ENCODE measurements around the gene CYB5R3. TPM values are rescaled to one million over a fixed set of nuclear protein-coding genes. Genes with fewer than 3 reads are reported as not detected.
A peak's percentile ranks its signal among the peaks of the same experiment; 100 is the strongest.
"Not testable (repeated sequence)": the region's sequence is repeated elsewhere in the genome, so short reads cannot be mapped to it uniquely, and the experiment has no call there.

Gene CYB5R3
- total and polyA plus RNA-seq, 4 donors: 346 to 756 (median 437) TPM

DNA sequence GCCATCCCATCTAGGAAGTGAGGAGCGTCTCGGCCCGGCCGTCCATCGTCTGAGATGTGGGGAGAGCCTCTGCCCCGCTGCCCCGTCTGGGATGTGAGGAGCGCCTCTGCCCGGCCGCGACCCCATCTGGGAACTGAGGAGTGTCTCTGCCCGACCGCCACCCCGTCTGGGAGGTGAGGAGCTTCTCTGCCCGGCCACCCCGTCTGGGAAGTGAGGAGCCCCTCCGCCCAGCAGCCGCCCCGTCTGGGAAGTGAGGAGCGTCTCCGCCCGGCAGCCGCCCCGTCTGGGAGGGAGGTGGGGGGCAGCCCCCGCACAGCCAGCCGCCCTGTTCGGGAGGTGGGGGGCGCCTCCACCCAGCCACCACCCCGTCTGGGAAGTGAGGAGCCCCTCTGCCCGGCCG lies 41.6 kb downstream of the CYB5R3 start:
- DNase-seq; H3K9me3 ChIP-seq (ENCODE audit: control insufficient read depth, low read length); H3K4me1 ChIP-seq (ENCODE audit: control insufficient read depth in 1 of 2, insufficient read depth in 2 of 2, low read length in 2 of 2); H3K27ac ChIP-seq (ENCODE audit: low read depth in 1 of 2, low read length in 2 of 2); H3K27me3 ChIP-seq (ENCODE audit: control insufficient read depth in 1 of 2, insufficient read depth in 2 of 2, low read length in 1 of 2); H3K36me3 ChIP-seq (ENCODE audit: control insufficient read depth in 1 of 2, insufficient read depth in 2 of 2, low read length in 1 of 2); intact Hi-C loops (cut with DNase I); H3K4me3 ChIP-seq (ENCODE audit: low read length in 2 of 2); ATAC-seq (ENCODE audit: low FRiP score): not testable (repeated sequence)
- 94% methylated on average over 30 to 31 of the region's 31 CpGs for WGBS, 2 donors

DNA sequence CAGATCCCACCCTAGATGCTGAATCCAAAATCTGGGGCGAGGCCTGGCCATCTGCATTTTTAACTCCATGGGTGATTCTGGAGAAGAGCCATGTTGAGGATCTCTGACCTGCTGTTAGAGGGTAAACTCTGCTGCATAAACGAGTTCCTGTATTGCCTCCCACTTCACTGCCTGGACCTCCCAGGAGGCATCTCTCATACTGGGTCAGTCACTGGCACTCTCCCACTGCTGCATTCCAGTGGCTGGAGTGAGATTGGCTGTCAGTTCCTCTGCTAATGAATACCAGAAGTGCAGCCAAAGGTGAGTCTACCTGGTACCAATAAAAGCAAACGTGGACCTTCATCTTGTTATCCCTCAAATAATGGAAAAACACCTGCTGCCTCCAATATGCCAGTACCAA lies 44.8 kb downstream of the CYB5R3 start:
- DNase-seq (no peak), ATAC-seq (ENCODE audit: low FRiP score) (no peak)
- Histone ChIP-seq H3K4me1 (ENCODE audit: control insufficient read depth in 1 of 2, insufficient read depth in 2 of 2, low read length in 2 of 2) (no peaks in the 10 kb centered on the region), H3K27ac (ENCODE audit: low read depth in 1 of 2, low read length in 2 of 2) (no peak overlapping the region), H3K9me3 (ENCODE audit: control insufficient read depth, low read length) (no peaks in the 10 kb centered on the region), H3K36me3 (ENCODE audit: control insufficient read depth in 1 of 2, insufficient read depth in 2 of 2, low read length in 1 of 2) (peaks cover 5 to 8% of the 10 kb centered on the region in 2 donors), H3K4me3 (ENCODE audit: low read length in 2 of 2) (no peak overlapping the region), H3K27me3 (ENCODE audit: control insufficient read depth in 1 of 2, insufficient read depth in 2 of 2, low read length in 1 of 2) (no peaks in the 10 kb centered on the region)
- 46 to 54% methylated on average over 3 of the region's 3 CpGs for WGBS, 2 donors
- intact Hi-C loops (cut with DNase I): no loop called here

DNA sequence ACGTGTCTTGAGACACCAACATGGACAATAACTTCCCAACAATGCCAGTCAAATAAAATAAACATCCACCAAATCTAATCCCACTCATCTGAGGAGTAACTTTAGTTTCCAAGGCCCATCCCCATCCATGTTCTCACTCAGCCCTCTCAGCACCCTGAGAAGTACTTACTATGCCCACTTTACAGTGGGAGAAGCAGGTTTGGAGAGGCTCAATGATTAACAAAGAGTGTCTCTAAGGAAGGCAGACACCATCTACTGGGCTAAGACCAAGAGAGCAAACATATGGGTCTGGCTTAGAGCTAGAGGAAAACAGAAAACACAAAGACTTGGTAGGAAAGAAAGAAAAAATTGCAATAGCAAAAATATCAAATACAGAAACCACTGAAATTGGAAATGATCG lies 45.8 kb downstream of the CYB5R3 start:
- H3K36me3 ChIP-seq (ENCODE audit: control insufficient read depth in 1 of 2, insufficient read depth in 2 of 2, low read length in 1 of 2): peaks cover 8 to 9% of the 10 kb centered on the region in 2 donors
- H3K4me3 ChIP-seq (ENCODE audit: low read length in 2 of 2): no peak overlapping the region
- no peaks in the 10 kb centered on the region for H3K27me3 ChIP-seq (ENCODE audit: control insufficient read depth in 1 of 2, insufficient read depth in 2 of 2, low read length in 1 of 2)
- H3K4me1 ChIP-seq (ENCODE audit: control insufficient read depth in 1 of 2, insufficient read depth in 2 of 2, low read length in 2 of 2): no peaks in the 10 kb centered on the region
- no peaks in the 10 kb centered on the region for H3K9me3 ChIP-seq (ENCODE audit: control insufficient read depth, low read length)
- 77 to 87% methylated on average over 2 of the region's 2 CpGs for WGBS, 2 donors
- intact Hi-C loops (cut with DNase I): no loop called here
- DNase-seq: no peak
- no peak overlapping the region for H3K27ac ChIP-seq (ENCODE audit: low read depth in 1 of 2, low read length in 2 of 2)
- no peak for ATAC-seq (ENCODE audit: low FRiP score)

DNA sequence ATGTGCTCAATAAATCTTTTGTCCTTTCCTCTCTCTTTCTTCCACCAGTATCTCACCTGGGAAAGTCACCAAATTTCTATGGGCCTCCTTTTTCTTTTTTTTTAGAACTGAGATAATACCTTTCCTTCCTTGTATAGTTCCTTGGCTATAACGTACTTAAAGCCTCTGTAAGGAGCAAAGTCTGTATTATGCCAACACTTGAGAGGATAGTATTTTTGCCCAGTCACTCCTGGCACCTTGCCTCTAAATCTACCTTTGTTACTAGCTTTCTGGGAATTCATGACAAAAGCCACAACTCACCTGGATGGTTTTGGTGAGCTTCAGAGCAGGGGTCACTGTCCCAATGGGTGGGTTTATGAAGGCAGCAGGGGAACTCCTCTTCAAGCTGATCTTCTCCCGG lies 46.7 kb downstream of the CYB5R3 start:
- no peak overlapping the region for H3K27ac ChIP-seq (ENCODE audit: low read depth in 1 of 2, low read length in 2 of 2)
- no peak for DNase-seq
- intact Hi-C loops (cut with DNase I): no loop called here
- H3K27me3 ChIP-seq (ENCODE audit: control insufficient read depth in 1 of 2, insufficient read depth in 2 of 2, low read length in 1 of 2): no peaks in the 10 kb centered on the region
- no peaks in the 10 kb centered on the region for H3K4me1 ChIP-seq (ENCODE audit: control insufficient read depth in 1 of 2, insufficient read depth in 2 of 2, low read length in 2 of 2)
- H3K9me3 ChIP-seq (ENCODE audit: control insufficient read depth, low read length): no peaks in the 10 kb centered on the region
- H3K4me3 ChIP-seq (ENCODE audit: low read length in 2 of 2): no peak overlapping the region
- peaks cover 8 to 9% of the 10 kb centered on the region in 2 donors for H3K36me3 ChIP-seq (ENCODE audit: control insufficient read depth in 1 of 2, insufficient read depth in 2 of 2, low read length in 1 of 2)
- ATAC-seq (ENCODE audit: low FRiP score): no peak
- 58 to 71% methylated on average over 2 of the region's 2 CpGs for WGBS, 2 donors

DNA sequence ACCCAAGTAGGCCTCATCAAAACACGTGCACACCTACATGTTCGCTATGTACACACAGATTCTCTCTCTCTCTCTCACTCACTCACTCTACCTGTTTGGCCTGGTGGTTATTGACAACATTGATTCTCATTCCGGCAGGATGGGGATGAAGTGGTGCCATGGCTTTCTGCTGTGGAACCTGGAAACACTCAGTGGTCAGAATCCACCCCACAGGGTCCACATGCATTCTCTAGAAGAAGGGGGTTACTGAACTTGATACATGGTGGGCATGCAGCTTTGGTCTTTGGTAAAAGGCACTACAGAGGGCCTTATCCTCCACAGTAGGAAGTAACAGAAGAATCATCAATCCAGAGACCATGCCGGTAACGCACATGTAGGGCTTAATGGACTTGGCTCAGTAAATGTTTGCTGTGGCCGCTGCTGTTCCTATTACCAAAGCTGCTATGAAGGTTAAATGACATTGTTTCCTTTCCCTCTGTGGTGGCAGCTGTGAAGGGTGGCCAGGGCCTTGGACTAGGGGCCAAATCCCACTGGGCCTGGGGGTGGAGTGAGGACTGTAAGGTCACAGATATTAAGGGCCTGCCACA lies 47.2 kb downstream of the CYB5R3 start:
- no peaks in the 10 kb centered on the region for H3K27me3 ChIP-seq (ENCODE audit: control insufficient read depth in 1 of 2, insufficient read depth in 2 of 2, low read length in 1 of 2)
- intact Hi-C loops (cut with DNase I): no loop called here
- no peaks in the 10 kb centered on the region for H3K4me1 ChIP-seq (ENCODE audit: control insufficient read depth in 1 of 2, insufficient read depth in 2 of 2, low read length in 2 of 2)
- WGBS, 2 donors: 92 to 93% methylated on average over 6 of the region's 6 CpGs
- H3K36me3 ChIP-seq (ENCODE audit: control insufficient read depth in 1 of 2, insufficient read depth in 2 of 2, low read length in 1 of 2): peaks cover 8 to 11% of the 10 kb centered on the region in 2 donors
- ATAC-seq (ENCODE audit: low FRiP score) (no peak), DNase-seq (no peak)
- H3K27ac ChIP-seq (ENCODE audit: low read depth in 1 of 2, low read length in 2 of 2): no peak overlapping the region
- no peak overlapping the region for H3K4me3 ChIP-seq (ENCODE audit: low read length in 2 of 2)
- no peaks in the 10 kb centered on the region for H3K9me3 ChIP-seq (ENCODE audit: control insufficient read depth, low read length)

DNA sequence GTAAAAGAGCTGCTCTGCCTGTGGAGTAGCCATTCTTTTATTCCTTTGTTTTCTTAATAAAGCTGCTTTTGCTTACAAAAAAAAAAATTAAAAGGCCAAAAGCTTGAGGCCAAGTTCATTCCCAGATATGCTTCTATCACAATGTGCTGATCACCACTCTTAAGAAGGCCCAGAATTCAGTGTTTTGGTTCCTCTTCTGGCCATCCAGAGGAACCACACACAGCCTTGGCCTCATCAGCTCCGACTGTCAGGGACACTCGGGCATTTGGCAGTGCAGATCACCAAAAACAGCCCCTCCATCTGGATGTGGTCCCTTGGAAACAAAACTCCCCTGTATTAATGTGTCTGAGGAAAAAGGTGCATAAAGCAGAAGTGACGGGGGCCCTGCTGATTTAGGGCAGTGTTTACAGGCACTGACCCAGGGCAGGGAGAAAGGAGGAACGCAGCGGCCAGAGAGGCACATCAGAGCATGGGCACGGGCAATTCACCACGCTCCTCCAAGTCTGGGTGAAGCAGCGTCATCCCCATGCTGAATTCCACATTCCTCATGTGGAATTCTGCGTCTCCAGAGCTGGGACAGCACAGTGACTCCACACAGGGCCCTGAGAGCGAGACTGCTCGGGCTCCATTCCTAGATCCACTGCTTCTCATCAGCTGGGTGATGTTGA lies 52.2 kb downstream of the CYB5R3 start:
- intact Hi-C loops (cut with DNase I): no loop called here
- no peaks in the 10 kb centered on the region for H3K27me3 ChIP-seq (ENCODE audit: control insufficient read depth in 1 of 2, insufficient read depth in 2 of 2, low read length in 1 of 2)

DNA sequence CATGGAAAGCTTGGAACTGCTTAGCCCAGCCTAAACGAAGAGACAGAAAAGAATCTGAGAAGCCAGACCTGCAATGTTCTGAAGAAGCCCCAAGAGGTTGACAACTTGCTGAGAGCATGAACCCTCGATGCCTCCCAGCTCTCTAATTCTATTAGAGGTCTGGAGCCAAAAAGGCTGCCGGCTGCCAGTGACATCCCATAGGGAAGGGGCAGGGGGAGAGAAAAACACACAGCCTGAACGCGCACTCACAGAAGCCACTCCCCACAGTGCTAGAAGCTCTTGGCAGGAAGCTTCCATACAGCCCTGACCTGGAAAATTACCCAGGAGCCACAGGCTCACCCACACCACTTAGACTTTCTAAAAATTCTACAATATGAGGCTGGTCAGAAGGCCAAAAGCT lies 52.9 kb downstream of the CYB5R3 start:
- 48 to 49% methylated on average over 5 of the region's 5 CpGs for WGBS, 2 donors
- Histone ChIP-seq H3K36me3 (ENCODE audit: control insufficient read depth in 1 of 2, insufficient read depth in 2 of 2, low read length in 1 of 2) (peaks cover 5 to 25% of the 10 kb centered on the region in 2 donors), H3K4me3 (ENCODE audit: low read length in 2 of 2) (no peak overlapping the region), H3K27ac (ENCODE audit: low read depth in 1 of 2, low read length in 2 of 2) (no peak overlapping the region), H3K27me3 (ENCODE audit: control insufficient read depth in 1 of 2, insufficient read depth in 2 of 2, low read length in 1 of 2) (no peaks in the 10 kb centered on the region), H3K4me1 (ENCODE audit: control insufficient read depth in 1 of 2, insufficient read depth in 2 of 2, low read length in 2 of 2) (no peaks in the 10 kb centered on the region), H3K9me3 (ENCODE audit: control insufficient read depth, low read length) (no peaks in the 10 kb centered on the region)
- intact Hi-C loops (cut with DNase I): no loop called here
- DNase-seq: no peak
- peak; percentile 76 for ATAC-seq (ENCODE audit: low FRiP score)

More for the DNA sequence above, 52.2 kb downstream of the CYB5R3 start:
- no peak for ATAC-seq (ENCODE audit: low FRiP score)
- H3K36me3 ChIP-seq (ENCODE audit: control insufficient read depth in 1 of 2, insufficient read depth in 2 of 2, low read length in 1 of 2): peaks cover 9 to 23% of the 10 kb centered on the region in 2 donors
- H3K4me3 ChIP-seq (ENCODE audit: low read length in 2 of 2): no peak overlapping the region
- 79 to 86% methylated on average over 11 of the region's 11 CpGs for WGBS, 2 donors
- no peaks in the 10 kb centered on the region for H3K9me3 ChIP-seq (ENCODE audit: control insufficient read depth, low read length)
- no peaks in the 10 kb centered on the region for H3K4me1 ChIP-seq (ENCODE audit: control insufficient read depth in 1 of 2, insufficient read depth in 2 of 2, low read length in 2 of 2)
- H3K27ac ChIP-seq (ENCODE audit: low read depth in 1 of 2, low read length in 2 of 2): no peak overlapping the region
- no peak for DNase-seq

DNA sequence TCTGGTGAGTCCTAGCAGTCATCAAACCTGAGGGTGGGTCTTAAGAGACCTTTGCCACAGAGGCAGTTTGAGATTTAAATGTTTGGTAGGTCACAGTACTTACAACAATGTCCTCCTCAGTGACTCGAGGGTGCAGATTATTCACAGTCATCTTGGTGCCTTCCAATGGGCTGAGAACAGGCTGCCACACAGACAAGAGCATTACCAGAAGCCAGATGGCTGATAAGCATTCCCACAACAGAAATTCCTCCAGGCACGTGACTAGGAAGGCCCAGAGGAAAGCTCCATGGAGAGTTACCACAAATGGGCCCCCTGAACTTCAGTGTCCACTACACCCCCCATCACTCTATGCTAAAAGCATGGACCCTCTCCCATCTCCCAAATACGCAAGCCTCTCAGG lies 53.8 kb downstream of the CYB5R3 start:
- Histone ChIP-seq H3K4me3 (ENCODE audit: low read length in 2 of 2) (no peak overlapping the region), H3K36me3 (ENCODE audit: control insufficient read depth in 1 of 2, insufficient read depth in 2 of 2, low read length in 1 of 2) (peaks cover 5 to 25% of the 10 kb centered on the region in 2 donors), H3K27me3 (ENCODE audit: control insufficient read depth in 1 of 2, insufficient read depth in 2 of 2, low read length in 1 of 2) (no peaks in the 10 kb centered on the region), H3K9me3 (ENCODE audit: control insufficient read depth, low read length) (no peaks in the 10 kb centered on the region), H3K27ac (ENCODE audit: low read depth in 1 of 2, low read length in 2 of 2) (no peak overlapping the region), H3K4me1 (ENCODE audit: control insufficient read depth in 1 of 2, insufficient read depth in 2 of 2, low read length in 2 of 2) (no peaks in the 10 kb centered on the region)
- DNase-seq (no peak), ATAC-seq (ENCODE audit: low FRiP score) (no peak)
- WGBS, 2 donors: 58 to 60% methylated on average over 3 of the region's 3 CpGs
- intact Hi-C loops (cut with DNase I): no loop called here

DNA sequence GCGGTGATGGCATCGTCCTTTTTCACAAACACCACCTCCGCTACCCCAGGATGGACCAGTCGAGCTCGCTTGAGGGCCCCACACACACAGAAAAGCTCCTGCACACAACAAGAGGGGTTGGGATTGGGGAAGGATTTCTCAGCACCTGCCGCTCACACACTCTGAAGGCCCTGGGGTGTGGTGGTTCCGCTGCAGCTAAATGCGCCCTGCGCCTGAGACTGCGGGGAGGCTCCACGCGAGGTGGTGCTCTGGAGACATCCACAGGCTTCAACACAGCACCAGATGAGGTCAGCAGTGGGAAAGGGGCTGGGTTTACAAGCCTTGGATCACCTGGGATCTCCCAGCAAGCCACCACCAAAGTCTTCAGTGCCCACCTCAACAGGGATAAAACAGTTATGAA lies 57.2 kb downstream of the CYB5R3 start:
- H3K27me3 ChIP-seq (ENCODE audit: control insufficient read depth in 1 of 2, insufficient read depth in 2 of 2, low read length in 1 of 2): no peaks in the 10 kb centered on the region
- no peak for ATAC-seq (ENCODE audit: low FRiP score)
- no peak for DNase-seq
- H3K36me3 ChIP-seq (ENCODE audit: control insufficient read depth in 1 of 2, insufficient read depth in 2 of 2, low read length in 1 of 2): peaks cover 8 to 21% of the 10 kb centered on the region in 2 donors
- 95% methylated on average over 12 of the region's 12 CpGs for WGBS, 2 donors
- H3K9me3 ChIP-seq (ENCODE audit: control insufficient read depth, low read length): no peaks in the 10 kb centered on the region
- intact Hi-C loops (cut with DNase I): no loop called here
- no peak overlapping the region for H3K27ac ChIP-seq (ENCODE audit: low read depth in 1 of 2, low read length in 2 of 2)
- H3K4me1 ChIP-seq (ENCODE audit: control insufficient read depth in 1 of 2, insufficient read depth in 2 of 2, low read length in 2 of 2): no peaks in the 10 kb centered on the region
- H3K4me3 ChIP-seq (ENCODE audit: low read length in 2 of 2): no peak overlapping the region

Measured in aorta (tissue), 5 donors.